Progenitor cell of endocrine pancreas (in vitro differentiated cells): ENCODE results near the gene FUOM. TPM values are rescaled to one million over a fixed set of nuclear protein-coding genes. Genes with fewer than 3 reads are reported as not detected.

Source experiments
- DNase-seq: peaks from one replicate; pipeline ENCODE4 v3.0.0; 2021; ENCODE audit warnings: low spot score; ENCODE audit not compliant: unreplicated experiment
- H3K27ac Mint-ChIP-seq: 2 replicates; pipeline ENCODE4 v1.8.0; 2021; ENCODE audit warnings: mild to moderate bottlenecking, moderate library complexity, mixed read lengths
- H3K27me3 Mint-ChIP-seq: 2 replicates; pipeline ENCODE4 v1.8.0; 2021; ENCODE audit warnings: mixed read lengths
- H3K36me3 Mint-ChIP-seq: 2 replicates; pipeline ENCODE4 v1.8.0; 2022; ENCODE audit warnings: mixed read lengths; ENCODE audit not compliant: insufficient read depth
- H3K4me1 Mint-ChIP-seq: 2 replicates; pipeline ENCODE4 v1.8.0; 2021; ENCODE audit warnings: low read depth, mixed read lengths
- H3K4me3 Mint-ChIP-seq: 2 replicates; pipeline ENCODE4 v1.8.0; 2021; ENCODE audit warnings: low read depth, mild to moderate bottlenecking, moderate library complexity, mixed read lengths
- H3K9me3 Mint-ChIP-seq: 2 replicates; pipeline ENCODE4 v1.8.0; 2021; ENCODE audit warnings: low read depth, mixed read lengths
- total RNA-seq: library from RNA; stranded (reverse); gene quantifications from 2 replicates; pipeline ENCODE4 v1.2.1, GENCODE V29; 2021
- TF ChIP-seq, protein P1 (sequence below): fragments of 200-600 bp; sonication (generic); IDR thresholded peaks from one replicate; pipeline ENCODE4 v1.5.0; 2021; ENCODE audit warnings: antibody characterized with exemption, mild to moderate bottlenecking; ENCODE audit not compliant: unreplicated experiment

Gene FUOM
- total RNA-seq, 1 donor from 2014 or later, result 14.7 TPM

DNA sequence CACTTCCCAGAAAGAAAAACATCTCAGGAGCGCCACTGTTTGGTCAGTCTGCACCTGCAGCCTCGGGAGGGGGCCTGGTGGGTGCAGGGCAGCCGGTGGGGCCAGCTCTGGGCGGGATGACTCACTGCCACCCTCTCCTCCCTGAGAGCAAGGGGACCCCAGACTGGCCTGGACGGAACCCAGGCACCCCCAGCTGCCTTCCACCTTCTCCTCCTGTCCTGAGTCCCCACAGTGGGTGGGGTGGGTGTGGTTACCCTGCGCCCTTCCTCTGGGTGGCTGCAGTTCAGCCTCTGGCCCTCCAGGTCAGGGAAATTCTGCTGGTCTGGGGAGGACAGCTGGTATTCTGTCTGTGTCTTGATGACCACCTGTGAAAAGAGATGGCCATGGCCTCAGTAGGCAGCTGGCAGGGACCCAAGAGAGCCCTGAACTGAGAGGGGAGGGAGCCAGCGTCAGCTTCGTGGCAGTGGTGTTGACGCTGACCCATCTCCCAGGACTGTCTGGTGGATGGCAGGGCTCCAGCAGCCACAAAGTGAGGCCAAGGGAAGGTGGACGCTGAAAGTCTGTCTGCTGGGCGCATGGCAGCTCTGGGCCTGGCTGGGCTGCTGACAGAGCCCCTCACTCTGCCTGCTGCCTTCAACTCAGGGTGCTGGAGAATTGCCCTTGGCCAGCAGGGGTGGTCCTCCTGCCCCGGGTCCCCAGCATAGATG lies 30.0 kb downstream of the FUOM start:
- Mint-ChIP-seq H3K4me3 (no peak overlapping the region), H3K27ac (no peak overlapping the region), H3K27me3 (peaks cover 66% of the 10 kb centered on the region), H3K9me3 (peaks cover 4% of the 10 kb centered on the region), H3K4me1 (peaks cover 4% of the 10 kb centered on the region), H3K36me3 (no peaks in the 10 kb centered on the region)
- DNase-seq, result no peak
- TF ChIP-seq, protein P1, sequence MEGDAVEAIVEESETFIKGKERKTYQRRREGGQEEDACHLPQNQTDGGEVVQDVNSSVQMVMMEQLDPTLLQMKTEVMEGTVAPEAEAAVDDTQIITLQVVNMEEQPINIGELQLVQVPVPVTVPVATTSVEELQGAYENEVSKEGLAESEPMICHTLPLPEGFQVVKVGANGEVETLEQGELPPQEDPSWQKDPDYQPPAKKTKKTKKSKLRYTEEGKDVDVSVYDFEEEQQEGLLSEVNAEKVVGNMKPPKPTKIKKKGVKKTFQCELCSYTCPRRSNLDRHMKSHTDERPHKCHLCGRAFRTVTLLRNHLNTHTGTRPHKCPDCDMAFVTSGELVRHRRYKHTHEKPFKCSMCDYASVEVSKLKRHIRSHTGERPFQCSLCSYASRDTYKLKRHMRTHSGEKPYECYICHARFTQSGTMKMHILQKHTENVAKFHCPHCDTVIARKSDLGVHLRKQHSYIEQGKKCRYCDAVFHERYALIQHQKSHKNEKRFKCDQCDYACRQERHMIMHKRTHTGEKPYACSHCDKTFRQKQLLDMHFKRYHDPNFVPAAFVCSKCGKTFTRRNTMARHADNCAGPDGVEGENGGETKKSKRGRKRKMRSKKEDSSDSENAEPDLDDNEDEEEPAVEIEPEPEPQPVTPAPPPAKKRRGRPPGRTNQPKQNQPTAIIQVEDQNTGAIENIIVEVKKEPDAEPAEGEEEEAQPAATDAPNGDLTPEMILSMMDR, result no peak

DNA sequence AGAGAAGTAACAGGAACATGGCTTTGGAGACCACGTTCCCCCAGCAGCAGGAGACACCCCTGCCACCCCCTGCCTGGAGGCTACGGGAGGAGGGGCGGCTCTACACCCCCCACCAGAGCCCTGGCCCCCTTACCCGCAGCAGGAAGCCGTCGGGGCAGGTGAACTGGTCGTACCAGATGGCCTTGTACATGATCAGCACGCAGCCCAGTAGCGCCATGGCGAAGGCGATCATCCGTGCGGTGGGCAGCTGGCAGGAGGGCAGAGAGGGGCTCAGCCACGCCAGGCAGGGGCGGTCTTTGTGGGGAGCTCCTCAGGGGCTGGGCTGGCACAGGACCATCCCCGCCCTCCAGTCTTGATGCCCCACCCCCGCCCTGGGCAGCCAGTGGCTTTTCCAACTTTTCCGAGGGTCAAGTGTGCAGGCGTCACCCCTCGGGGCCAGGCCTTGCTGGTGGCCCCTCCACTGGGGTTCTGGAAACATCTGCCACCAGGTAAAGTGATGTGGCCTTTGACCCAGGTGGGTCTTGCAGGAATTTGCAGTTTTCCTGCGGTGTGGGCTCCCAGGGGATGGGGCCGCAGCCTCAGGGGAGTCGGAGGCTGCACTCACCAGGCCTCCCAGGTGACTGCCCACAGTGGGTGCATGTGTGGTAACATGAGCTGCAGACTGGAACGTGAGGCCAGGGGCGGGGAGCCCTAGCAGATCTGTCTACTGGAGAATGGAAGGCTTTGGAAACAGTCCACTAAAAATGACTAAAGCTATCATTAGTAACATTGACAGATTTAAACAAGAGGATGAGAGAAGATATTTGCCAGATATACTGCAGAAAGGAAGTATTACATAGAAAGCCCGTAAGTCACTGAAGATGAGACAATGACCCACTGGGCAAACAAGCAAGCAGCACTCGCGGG lies 30.8 kb downstream of the FUOM start:
- Mint-ChIP-seq H3K4me1 (peaks cover 4% of the 10 kb centered on the region), H3K9me3 (no peaks in the 10 kb centered on the region), H3K4me3 (no peak overlapping the region), H3K27me3 (peaks cover 63% of the 10 kb centered on the region), H3K36me3 (no peaks in the 10 kb centered on the region), H3K27ac (no peak overlapping the region)
- DNase-seq, result no peak
- TF ChIP-seq, protein P1, result no peak

DNA sequence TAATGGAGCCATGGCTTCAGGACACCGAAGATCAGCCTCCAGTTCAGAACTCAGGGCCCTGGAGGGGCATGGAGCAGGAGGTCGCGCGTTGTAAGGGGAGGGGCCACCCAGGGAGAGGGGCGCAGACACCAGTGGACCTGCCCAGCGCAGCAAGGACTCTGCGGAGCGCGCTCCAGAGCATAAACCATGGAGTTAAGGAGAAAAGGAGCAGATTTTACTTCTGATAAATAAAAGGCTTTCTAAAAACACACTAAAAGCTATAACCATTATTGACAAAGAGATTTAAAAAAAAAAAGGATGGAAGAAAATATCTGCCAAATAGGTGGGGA lies 31.6 kb downstream of the FUOM start:
- TF ChIP-seq, protein P1, result no peak
- Mint-ChIP-seq H3K27me3 (peaks cover 55% of the 10 kb centered on the region), H3K9me3 (no peaks in the 10 kb centered on the region), H3K27ac (no peak overlapping the region), H3K4me3 (peak overlapping the region; percentile 58), H3K36me3 (no peaks in the 10 kb centered on the region), H3K4me1 (peaks cover 4% of the 10 kb centered on the region)
- no peak for DNase-seq

DNA sequence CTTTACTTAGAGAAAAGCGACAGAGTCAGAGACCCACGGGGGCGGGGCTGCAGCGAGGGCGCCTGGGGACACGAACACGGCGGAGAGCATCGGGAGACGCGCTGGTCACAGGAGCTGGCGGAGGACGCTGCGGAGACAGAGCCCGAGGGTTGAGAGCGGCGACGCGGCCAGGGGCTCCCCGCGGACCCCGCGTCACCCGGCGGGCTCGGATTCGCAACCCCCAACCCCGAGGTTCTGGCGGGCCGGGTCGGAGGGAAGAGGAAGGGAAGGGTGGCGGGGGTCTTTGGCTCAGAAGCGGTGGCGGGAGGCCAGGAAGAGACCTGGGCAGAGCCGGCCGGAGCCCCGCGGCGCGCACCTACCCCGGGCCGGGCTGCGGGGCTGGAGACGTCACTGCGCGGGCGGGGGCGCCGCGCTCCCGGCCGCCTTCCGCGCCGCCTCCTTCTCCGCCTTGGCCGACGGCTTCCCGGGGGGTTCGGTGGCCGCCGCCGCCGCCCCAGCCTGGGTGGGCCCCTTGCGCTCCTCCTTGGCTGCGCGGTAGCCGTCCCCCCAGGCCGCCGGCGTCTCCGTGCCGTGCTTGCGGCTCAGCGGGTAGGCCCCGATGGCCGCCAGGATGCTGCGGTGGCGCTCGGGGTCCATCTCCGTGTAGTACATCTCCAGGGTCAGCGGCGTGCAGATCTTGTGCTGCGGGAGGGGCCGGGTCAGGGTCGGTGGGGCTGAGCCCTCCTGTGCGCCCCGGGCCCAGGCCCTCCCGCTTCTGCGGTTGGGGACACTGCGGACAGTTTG lies 32.2 kb downstream of the FUOM start:
- no peak for DNase-seq
- peaks cover 49% of the 10 kb centered on the region for H3K27me3 Mint-ChIP-seq
- TF ChIP-seq, protein P1, result no peak
- peak overlapping the region; percentile 59 for H3K4me3 Mint-ChIP-seq
- no peaks in the 10 kb centered on the region for H3K9me3 Mint-ChIP-seq
- peaks cover 4% of the 10 kb centered on the region for H3K4me1 Mint-ChIP-seq
- no peak overlapping the region for H3K27ac Mint-ChIP-seq
- H3K36me3 Mint-ChIP-seq, result no peaks in the 10 kb centered on the region

DNA sequence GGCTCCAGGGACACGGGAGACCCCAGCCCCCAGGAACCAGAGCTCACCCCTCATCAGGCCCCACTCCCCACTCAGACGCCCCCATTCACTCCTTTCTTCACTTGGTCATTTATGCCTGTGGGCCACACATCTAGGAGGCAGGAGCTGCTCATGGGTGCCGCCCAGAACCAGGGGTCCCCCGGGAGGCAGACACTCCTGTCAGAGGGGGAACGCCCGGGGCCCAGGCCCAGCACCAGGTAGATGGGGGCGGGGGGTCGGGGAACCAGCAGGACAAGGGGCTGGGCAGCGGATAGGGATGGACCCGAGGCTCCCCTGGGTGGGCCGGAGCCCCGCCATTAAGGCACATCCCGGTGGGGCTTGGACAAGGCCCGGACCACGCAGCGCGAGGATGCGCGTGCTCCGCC lies 33.0 kb downstream of the FUOM start:
- H3K4me1 Mint-ChIP-seq, result peaks cover 4% of the 10 kb centered on the region
- H3K4me3 Mint-ChIP-seq, result no peak overlapping the region
- DNase-seq, result no peak
- no peak overlapping the region for H3K27ac Mint-ChIP-seq
- peaks cover 51% of the 10 kb centered on the region for H3K27me3 Mint-ChIP-seq
- no peaks in the 10 kb centered on the region for H3K36me3 Mint-ChIP-seq
- H3K9me3 Mint-ChIP-seq, result no peaks in the 10 kb centered on the region
- TF ChIP-seq, protein P1, result no peak
